HG03103 (cell line): ENCODE data around the gene TRIP6.

ENCODE experiments used
- ATAC-seq: cut with Tn5 transposase; IDR thresholded peaks from one replicate; pipeline ENCODE4 v1.9.1; 2021; ENCODE audit warnings: low read depth; ENCODE audit not compliant: unreplicated experiment

TRIP6 gene

GRCh38 chr7:100867040-100867775 lies at the start of gene TRIP6:
Gene TRIP6, plus strand, starts transcription at chr7:100867387. Its CDS starts 111 bp downstream, at chr7:100867498.
- ATAC-seq: peak; percentile 36

GRCh38 chr7:100818366-100818765 lies 48.8 kb upstream of the TRIP6 start:
- no peak for ATAC-seq

GRCh38 chr7:100818825-100819224 lies 48.4 kb upstream of the TRIP6 start:
- ATAC-seq: no peak

- no peak for ATAC-seq
Observed at GRCh38 chr7:100819586-100819985, 47.6 kb upstream of the TRIP6 start.

- ATAC-seq: no peak
Observed at GRCh38 chr7:100822236-100823139, 44.7 kb upstream of the TRIP6 start.

GRCh38 chr7:100823140-100823525 lies 44.1 kb upstream of the TRIP6 start:
- no peak for ATAC-seq

- ATAC-seq: no peak
Observed at GRCh38 chr7:100823534-100823933, 43.7 kb upstream of the TRIP6 start.

GRCh38 chr7:100824499-100825214 lies 42.5 kb upstream of the TRIP6 start:
- no peak for ATAC-seq

GRCh38 chr7:100825215-100825671 lies 41.9 kb upstream of the TRIP6 start:
- no peak for ATAC-seq

GRCh38 chr7:100825751-100826513 lies 41.3 kb upstream of the TRIP6 start:
- ATAC-seq: no peak

GRCh38 chr7:100826514-100827329 lies 40.5 kb upstream of the TRIP6 start:
- no peak for ATAC-seq

GRCh38 chr7:100827330-100828226 lies 39.6 kb upstream of the TRIP6 start, which contains the start of gene EPHB4:
Gene EPHB4, minus strand, starts transcription at chr7:100827523. Its CDS starts 493 bp downstream, at chr7:100827030.
- no peak for ATAC-seq

GRCh38 chr7:100829150-100829716 lies 38.0 kb upstream of the TRIP6 start:
- ATAC-seq: no peak

GRCh38 chr7:100830396-100830795 lies 36.8 kb upstream of the TRIP6 start:
- no peak for ATAC-seq

GRCh38 chr7:100832281-100832633 lies 34.9 kb upstream of the TRIP6 start:
- no peak for ATAC-seq

- ATAC-seq: no peak
Observed at GRCh38 chr7:100835903-100836811, 31.0 kb upstream of the TRIP6 start.

GRCh38 chr7:100836812-100837098 lies 30.4 kb upstream of the TRIP6 start:
- ATAC-seq: no peak
